Glutamatergic neuron (in vitro differentiated cells): ENCODE results near the gene KRT84. TPM values are rescaled to one million over a fixed set of nuclear protein-coding genes. Genes with fewer than 3 reads are reported as not detected.

Experiments used
- DNase-seq: peaks from one replicate; pipeline ENCODE4 v3.0.0; 2022
- H3K27ac Mint-ChIP-seq: one replicate; pipeline ENCODE4 v1.8.0; 2020; ENCODE audit warnings: mild to moderate bottlenecking, mixed read lengths, inconsistent platforms; ENCODE audit not compliant: unreplicated experiment
- H3K27me3 Mint-ChIP-seq: one replicate; pipeline ENCODE4 v1.8.0; 2020; ENCODE audit warnings: mild to moderate bottlenecking, moderate library complexity, mixed read lengths, inconsistent platforms; ENCODE audit not compliant: unreplicated experiment
- H3K36me3 Mint-ChIP-seq: one replicate; pipeline ENCODE4 v1.8.0; 2020; ENCODE audit warnings: mild to moderate bottlenecking, mixed read lengths, inconsistent platforms; ENCODE audit not compliant: unreplicated experiment
- H3K4me1 Mint-ChIP-seq: one replicate; pipeline ENCODE4 v1.8.0; 2020; ENCODE audit warnings: mild to moderate bottlenecking, low read depth, mixed read lengths, inconsistent platforms; ENCODE audit not compliant: unreplicated experiment
- H3K4me3 Mint-ChIP-seq: one replicate; pipeline ENCODE4 v1.8.0; 2020; ENCODE audit warnings: mild to moderate bottlenecking, mixed read lengths, inconsistent platforms; ENCODE audit not compliant: unreplicated experiment
- H3K9me3 Mint-ChIP-seq: one replicate; pipeline ENCODE4 v1.8.0; 2020; ENCODE audit warnings: mild to moderate bottlenecking, moderate library complexity, mixed read lengths, inconsistent platforms; ENCODE audit not compliant: unreplicated experiment
- CTCF ChIP-seq: fragments of 200-600 bp; sonication (generic); IDR thresholded peaks from one replicate; pipeline ENCODE4 v1.5.0; 2021; ENCODE audit not compliant: partially characterized antibody, unreplicated experiment
- total RNA-seq: library from RNA; stranded (reverse); fragmentation: NEBNext Ultra II Directional; extraction: Animal tissue kit (Norgen Biotek cat#: 25700); gene quantifications from one replicate; pipeline ENCODE4 v1.2.1, GENCODE V29; 2021; ENCODE audit not compliant: unreplicated experiment

The KRT84 gene
- total RNA-seq, 1 donor from 2014 or later: not detected

- no peaks in the 10 kb centered on the region for H3K36me3 Mint-ChIP-seq
- H3K27ac Mint-ChIP-seq: no peak overlapping the region
- peaks cover 2% of the 10 kb centered on the region for H3K27me3 Mint-ChIP-seq
- DNase-seq: peak; percentile 67
- H3K4me1 Mint-ChIP-seq: no peaks in the 10 kb centered on the region
- no peak overlapping the region for H3K4me3 Mint-ChIP-seq
- H3K9me3 Mint-ChIP-seq: peaks cover 7% of the 10 kb centered on the region
- TF ChIP-seq CTCF: peak; percentile 41
These were observed 5.2 kb downstream of the KRT84 start for GRCh38 chr12:52380271-52380694.

- Mint-ChIP-seq H3K4me1 (no peaks in the 10 kb centered on the region), H3K27me3 (peaks cover 2% of the 10 kb centered on the region), H3K4me3 (no peak overlapping the region), H3K27ac (no peak overlapping the region), H3K36me3 (no peaks in the 10 kb centered on the region), H3K9me3 (peaks cover 7% of the 10 kb centered on the region)
- DNase-seq: no peak
- no peak for TF ChIP-seq CTCF
These were observed 5.9 kb downstream of the KRT84 start for GRCh38 chr12:52379536-52379935.

- Mint-ChIP-seq H3K4me3 (no peak overlapping the region), H3K27ac (no peak overlapping the region), H3K27me3 (peaks cover 2% of the 10 kb centered on the region), H3K4me1 (no peaks in the 10 kb centered on the region), H3K9me3 (peaks cover 6% of the 10 kb centered on the region), H3K36me3 (no peaks in the 10 kb centered on the region)
- no peak for TF ChIP-seq CTCF
- DNase-seq: no peak
These were observed 7.4 kb downstream of the KRT84 start for GRCh38 chr12:52378091-52378490.

GRCh38 chr12:52377266-52377665 is 8.2 kb downstream of the KRT84 start:
- H3K27me3 Mint-ChIP-seq: peaks cover 2% of the 10 kb centered on the region
- no peak overlapping the region for H3K27ac Mint-ChIP-seq
- no peak for TF ChIP-seq CTCF
- no peaks in the 10 kb centered on the region for H3K36me3 Mint-ChIP-seq
- no peaks in the 10 kb centered on the region for H3K4me1 Mint-ChIP-seq
- H3K9me3 Mint-ChIP-seq: peaks cover 5% of the 10 kb centered on the region
- no peak overlapping the region for H3K4me3 Mint-ChIP-seq
- DNase-seq: no peak

GRCh38 chr12:52372216-52373154 is 13.0 kb downstream of the KRT84 start:
- Mint-ChIP-seq H3K27ac (no peak overlapping the region), H3K36me3 (no peaks in the 10 kb centered on the region), H3K27me3 (peaks cover 5% of the 10 kb centered on the region), H3K4me1 (no peaks in the 10 kb centered on the region), H3K9me3 (peaks cover 4% of the 10 kb centered on the region), H3K4me3 (no peak overlapping the region)
- peak; percentile 87 for DNase-seq
- TF ChIP-seq CTCF: peak; percentile 75
